ENCODE data around the gene FAM89A. TPM values are rescaled to one million over a fixed set of nuclear protein-coding genes. Genes with fewer than 3 reads are reported as not detected.
"Not testable (repeated sequence)": the region's sequence is repeated elsewhere in the genome, so short reads cannot be mapped to it uniquely, and the experiment has no call there.

The FAM89A gene
- total and polyA plus RNA-seq, 9 of the 15 experiments (the other 6 are each of a cell fraction or from before 2014, with no cell fraction given), result 8.7 to 66.2 (median 43.3) TPM

- TF ChIP-seq PHB2 (IDR thresholded peaks at IDR 0.05; ENCODE audit: low read depth), result 0 out of 2 replicates have a peak, but pooled peaks have one; percentile 14
- peak; percentile 82 for TF ChIP-seq SMARCA4 (IDR thresholded peaks at IDR 0.05)
- peak; percentile 60; the same call in 1 of the 2 replicates for TF ChIP-seq LCOR (CRISPR knock-in tag; IDR thresholded peaks at IDR 0.05)
- not testable (repeated sequence) for TF ChIP-seq ID3 (CRISPR knock-in tag; IDR thresholded peaks at IDR 0.05); TEAD4 (CRISPR knock-in tag; IDR thresholded peaks at IDR 0.05; ENCODE audit: borderline replicate concordance); FOXM1 (CRISPR knock-in tag; IDR thresholded peaks at IDR 0.05; ENCODE audit: low read depth)
- peak; percentile 50 for TF ChIP-seq ID3 (tag; IDR thresholded peaks at IDR 0.05)
- peak; percentile 46; the same call in 1 of the 2 replicates for TF ChIP-seq ELF4 (CRISPR knock-in tag; IDR thresholded peaks at IDR 0.05)
- TF ChIP-seq TEAD4 (IDR thresholded peaks at IDR 0.05; ENCODE audit: low read length), result peak; percentile 75
- peak; percentile 82 for TF ChIP-seq DPF2 (IDR thresholded peaks at IDR 0.05)
- peak; percentile 81 for TF ChIP-seq SMARCE1 (IDR thresholded peaks at IDR 0.05)
- TF ChIP-seq MBD2 (IDR thresholded peaks at IDR 0.05; ENCODE audit: borderline replicate concordance, low read depth), result peak; percentile 38; the same call in 1 of the 2 replicates
- 0 out of 2 replicates have a peak, but pooled peaks have one; percentile 15 for TF ChIP-seq ETV5 (CRISPR knock-in tag; IDR thresholded peaks at IDR 0.05; ENCODE audit: low read depth)
- TF ChIP-seq MLLT1 (IDR thresholded peaks at IDR 0.05), result peak in 1 of 2 experiments; percentile 51; a peak in 2 of 4 replicates
- TF ChIP-seq STAT5A (IDR thresholded peaks at IDR 0.05; ENCODE audit: borderline replicate concordance, low read length), result peak; percentile 43
- TF ChIP-seq, protein P1, sequence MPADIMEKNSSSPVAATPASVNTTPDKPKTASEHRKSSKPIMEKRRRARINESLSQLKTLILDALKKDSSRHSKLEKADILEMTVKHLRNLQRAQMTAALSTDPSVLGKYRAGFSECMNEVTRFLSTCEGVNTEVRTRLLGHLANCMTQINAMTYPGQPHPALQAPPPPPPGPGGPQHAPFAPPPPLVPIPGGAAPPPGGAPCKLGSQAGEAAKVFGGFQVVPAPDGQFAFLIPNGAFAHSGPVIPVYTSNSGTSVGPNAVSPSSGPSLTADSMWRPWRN (IDR thresholded peaks at IDR 0.05; ENCODE audit: low read depth), result peak; percentile 65; the same call in 1 of the 2 replicates
- TF ChIP-seq FOXM1 (IDR thresholded peaks at IDR 0.05; ENCODE audit: low read depth), result peak; percentile 83
- TF ChIP-seq ARNT (IDR thresholded peaks at IDR 0.05), result peak in 1 of 2 experiments; percentile 55; a peak in 2 of 4 replicates
- peak; percentile 46; the same call in 1 of the 2 replicates for TF ChIP-seq POLR2AphosphoS5 (IDR thresholded peaks at IDR 0.05; ENCODE audit: control insufficient read depth, insufficient read depth, low read depth, low read length)
- 0 out of 2 replicates have a peak, but pooled peaks have one; percentile 64 for TF ChIP-seq ESRRB (CRISPR knock-in tag; IDR thresholded peaks at IDR 0.05; ENCODE audit: borderline replicate concordance)
- TF ChIP-seq MAZ (CRISPR knock-in tag; conservative IDR thresholded peaks at IDR 0.05 in 1 of 2, IDR thresholded peaks at IDR 0.05 in 1 of 2), result peak in 1 of 2 experiments; percentile 46; a peak in 2 of 4 replicates
- 0 out of 2 replicates have a peak, but pooled peaks have one; percentile 20 for TF ChIP-seq HOMEZ (CRISPR knock-in tag; IDR thresholded peaks at IDR 0.05)
- TF ChIP-seq HDAC3 (IDR thresholded peaks at IDR 0.05; ENCODE audit: borderline replicate concordance, partially characterized antibody), result peak; percentile 85
- 0 out of 2 replicates have a peak, but pooled peaks have one; percentile 11 for TF ChIP-seq ZNF212 (CRISPR knock-in tag; IDR thresholded peaks at IDR 0.05)
- TF ChIP-seq CAMTA2 (CRISPR knock-in tag; conservative IDR thresholded peaks at IDR 0.05), result 0 out of 2 replicates have a peak, but pooled peaks have one; percentile 39
Observed at GRCh38 chr1:230984622-230985515, 55.2 kb downstream of the FAM89A start (continued).

All from K562 (cell line).